Hematopoietic multipotent progenitor cell treated with erythropoietin and hydrocortisone succinate and interleukin-3 and kit ligand, for 17 days (in vitro differentiated cells): ENCODE results near the gene IFFO2.
"Not testable (repeated sequence)": the region's sequence is repeated elsewhere in the genome, so short reads cannot be mapped to it uniquely, and the experiment has no call there.

Experiments used
- DNase-seq: peaks from one replicate; pipeline ENCODE4 v3.0.0-alpha.2; 2015; ENCODE audit warnings: low spot score

IFFO2 gene

DNA sequence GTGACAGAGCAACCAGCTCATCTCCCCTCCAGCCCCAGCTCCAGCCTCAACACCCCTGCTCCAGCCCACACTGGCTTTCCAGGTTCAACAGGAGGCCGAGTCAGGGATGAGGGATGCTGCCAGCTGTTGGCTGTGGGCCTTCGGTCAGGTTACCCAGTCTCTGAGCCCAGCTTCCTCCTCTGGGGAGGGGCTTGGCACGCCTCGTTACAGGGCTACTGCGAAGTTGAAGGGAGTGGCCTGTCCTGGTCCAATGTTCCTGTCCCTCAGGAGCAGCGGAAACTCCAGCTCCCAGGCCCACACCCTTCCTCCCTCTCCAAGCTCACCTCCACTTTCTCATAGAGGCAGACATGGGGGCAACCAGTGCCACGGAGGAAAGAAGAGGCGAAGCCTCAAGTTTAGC is 81.9 kb downstream of the IFFO2 start:
- no peak for DNase-seq

DNA sequence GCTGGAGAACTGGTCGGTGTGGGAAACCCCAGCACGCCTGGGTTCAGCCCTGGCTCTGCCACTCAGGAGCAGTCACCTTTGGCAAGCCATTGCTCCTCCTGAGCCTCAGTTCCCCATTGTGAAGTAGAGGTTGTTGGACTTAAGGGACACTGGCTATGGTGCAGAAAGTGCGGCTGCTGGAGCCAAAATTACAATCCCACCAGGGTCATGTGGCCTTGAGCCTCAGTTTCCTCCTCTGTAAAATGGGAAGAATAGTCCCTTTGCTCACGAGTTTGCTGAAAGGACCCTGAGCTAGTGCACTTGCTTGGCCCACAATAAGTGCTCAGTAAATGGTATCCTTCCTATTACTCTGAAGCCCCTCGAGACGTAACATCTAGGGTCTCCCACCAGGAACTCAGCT is 82.4 kb downstream of the IFFO2 start:
- DNase-seq, result no peak

DNA sequence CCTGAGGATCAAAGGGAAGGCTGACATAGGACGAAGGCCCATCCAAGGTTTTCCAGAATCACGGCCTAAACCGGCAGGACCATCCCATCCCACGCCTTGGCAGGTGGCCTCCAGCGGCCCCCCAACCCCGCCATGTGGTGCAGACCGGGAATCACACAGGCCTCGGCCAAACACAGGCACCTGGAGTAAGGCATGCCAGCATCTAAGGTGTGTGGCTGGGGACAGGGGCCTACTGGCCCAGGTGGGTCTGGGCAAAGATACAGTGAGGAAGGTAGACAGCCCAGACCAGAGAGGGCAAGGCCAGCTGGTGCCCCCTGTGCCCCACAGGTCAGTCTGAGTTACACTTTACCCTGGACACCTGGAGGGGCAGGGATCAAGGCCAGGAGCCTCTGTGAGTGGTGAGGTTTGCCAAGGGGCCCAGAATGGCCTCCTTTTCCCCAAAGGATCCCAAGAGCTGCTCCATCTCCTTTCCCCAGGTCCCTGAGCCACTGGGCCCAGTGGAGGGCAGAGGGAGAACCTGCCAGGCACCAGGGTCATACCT is 84.3 kb downstream of the IFFO2 start:
- DNase-seq, result no peak

GRCh38 chr1:18871401-18872070 is 84.9 kb downstream of the IFFO2 start:
- no peak for DNase-seq

DNA sequence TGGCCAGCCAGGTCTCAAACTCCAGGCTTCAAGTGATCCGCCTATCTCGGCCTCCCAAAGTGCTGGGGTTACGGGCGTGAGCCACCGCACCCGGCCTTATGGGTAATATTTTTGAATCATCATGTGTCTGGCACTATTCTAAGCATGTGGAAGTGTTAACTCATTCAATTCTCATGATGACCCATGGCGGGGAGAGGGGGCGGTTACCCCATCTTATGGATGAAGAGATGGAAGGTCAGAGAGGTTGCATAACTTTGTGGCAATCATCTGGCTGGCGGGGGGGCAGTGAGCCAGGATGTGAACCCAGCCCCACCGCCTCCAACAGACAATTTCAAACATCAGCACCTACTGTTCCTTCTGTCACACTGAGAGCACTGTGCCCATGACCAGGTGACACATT is 85.5 kb downstream of the IFFO2 start:
- DNase-seq, result no peak

- DNase-seq, result not testable (repeated sequence)
Measured at GRCh38 chr1:18870595-18870865, 85.9 kb downstream of the IFFO2 start.

DNA sequence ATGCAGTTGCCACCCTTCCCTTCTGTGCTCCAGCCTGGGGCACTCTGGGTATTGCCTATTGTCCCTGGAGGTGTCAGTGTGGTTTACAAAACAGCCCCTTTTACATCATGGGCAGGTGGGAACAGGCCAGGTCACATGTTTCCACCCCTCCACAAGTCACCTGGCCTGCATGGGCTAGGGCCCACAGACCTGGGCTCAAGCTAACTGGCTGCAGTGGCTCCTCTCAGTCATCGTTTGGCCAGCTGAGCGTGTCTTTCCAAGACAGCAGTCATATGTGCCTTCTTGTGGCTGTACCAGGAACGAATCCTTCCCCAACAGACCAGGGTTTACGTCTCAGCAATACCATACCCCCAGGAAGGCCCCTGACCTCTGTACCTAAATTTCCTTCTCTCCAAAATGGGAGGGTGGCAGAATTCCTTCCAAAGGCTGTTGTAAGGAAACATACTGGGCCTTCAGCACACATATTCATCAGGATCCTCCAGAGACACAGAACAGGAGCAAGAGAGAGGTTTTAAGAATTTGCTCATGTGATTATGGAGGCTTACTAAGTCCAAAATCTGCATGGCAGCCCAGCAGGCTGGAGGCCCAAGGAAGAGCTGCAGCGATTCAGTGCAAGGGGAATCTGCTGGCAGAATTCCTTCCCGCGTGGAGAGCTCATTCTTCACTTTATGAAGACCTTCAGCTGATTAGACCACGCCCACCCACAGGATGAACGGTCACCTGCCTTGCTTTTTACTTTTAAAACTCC is 86.5 kb downstream of the IFFO2 start:
- DNase-seq, result no peak

GRCh38 chr1:18868801-18869424 is 87.6 kb downstream of the IFFO2 start:
- DNase-seq, result no peak

DNA sequence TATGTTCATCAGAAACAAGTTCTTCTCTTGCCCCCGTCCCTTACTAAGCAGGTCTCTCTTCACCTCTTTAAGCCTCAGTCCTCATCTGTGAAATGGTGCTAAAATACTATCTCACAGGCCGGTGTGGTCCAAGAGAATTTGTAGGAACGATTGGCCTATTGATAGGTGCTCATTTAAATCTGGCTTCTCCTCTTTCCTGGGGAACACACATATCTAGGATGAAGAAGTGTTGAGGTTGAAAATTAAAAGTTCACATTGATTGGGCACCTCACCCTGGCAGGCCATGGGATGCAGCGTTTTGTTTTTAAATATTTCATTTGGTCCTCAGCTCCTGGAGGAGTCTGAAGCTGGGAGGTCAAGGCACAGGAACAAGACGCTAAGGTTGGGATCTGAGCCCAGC is 88.1 kb downstream of the IFFO2 start:
- no peak for DNase-seq

GRCh38 chr1:18866846-18867245 is 89.6 kb downstream of the IFFO2 start:
- DNase-seq, result no peak

DNA sequence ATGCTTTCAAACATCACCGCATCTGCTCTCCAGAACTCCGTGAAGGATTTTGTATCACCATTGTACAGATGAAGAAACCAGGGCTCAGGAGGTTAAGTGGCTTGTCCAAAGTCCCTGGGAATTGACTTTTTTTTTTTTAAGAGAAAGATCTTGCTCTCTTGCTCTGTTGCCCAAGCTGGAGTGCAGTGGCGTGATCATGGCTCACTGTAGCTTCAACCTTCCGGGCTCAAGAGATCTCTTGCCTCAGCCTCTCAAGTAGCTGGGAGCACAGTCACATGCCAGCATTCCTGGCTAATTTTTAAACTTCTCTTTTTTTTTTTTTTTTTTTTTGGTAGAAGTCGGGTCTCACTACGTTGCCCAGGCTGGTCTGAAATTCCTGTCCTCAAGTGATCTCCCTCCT is 90.2 kb downstream of the IFFO2 start:
- no peak for DNase-seq

DNA sequence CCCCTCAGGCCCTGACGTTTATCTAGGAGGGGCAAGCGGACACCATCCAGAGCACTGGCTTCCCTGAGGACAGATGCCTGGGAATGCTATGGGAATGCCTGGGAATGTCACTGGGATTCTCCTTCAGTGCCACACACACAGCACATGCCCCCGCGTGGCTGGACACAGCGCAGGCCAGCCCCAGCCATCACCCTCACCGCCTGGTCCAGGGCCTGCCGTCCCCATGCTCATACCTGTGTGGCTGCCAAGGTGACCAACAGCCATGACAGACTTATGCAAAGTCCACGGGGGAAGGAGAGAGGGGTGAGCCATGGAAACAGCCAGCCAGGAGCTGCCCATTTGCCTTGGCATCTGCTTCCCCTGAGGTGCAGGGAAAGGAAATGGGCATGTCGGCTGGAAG is 91.3 kb downstream of the IFFO2 start:
- no peak for DNase-seq

GRCh38 chr1:18861590-18861989 is 94.9 kb downstream of the IFFO2 start:
- no peak for DNase-seq

- no peak for DNase-seq
Measured at GRCh38 chr1:18861082-18861481, 95.4 kb downstream of the IFFO2 start.

DNA sequence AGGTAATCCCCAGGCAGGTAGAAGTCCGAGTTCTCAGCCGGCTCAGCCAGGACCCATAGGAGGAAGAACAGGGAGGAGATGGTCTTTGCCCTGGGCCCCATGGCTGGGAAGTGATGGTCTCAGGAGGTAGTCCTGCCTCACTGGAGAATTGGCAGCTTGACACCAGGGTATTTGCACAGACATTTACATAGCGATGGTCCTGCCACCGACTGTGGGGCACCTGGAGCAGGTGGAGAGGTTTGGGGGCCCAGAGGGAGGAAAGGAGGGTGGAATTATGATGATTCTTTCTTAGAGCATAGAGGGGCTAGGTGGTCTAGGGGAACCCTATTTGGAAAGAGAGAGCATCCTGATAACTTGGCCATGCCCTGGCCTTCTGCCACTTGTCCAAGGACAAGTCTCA is 96.9 kb downstream of the IFFO2 start, which contains the start of gene TAS1R2:
Gene TAS1R2 (minus strand): TSS at position 101 of the 400 bp plus-strand sequence. CDS start 0 bp downstream, at position 101.
- DNase-seq, result no peak

DNA sequence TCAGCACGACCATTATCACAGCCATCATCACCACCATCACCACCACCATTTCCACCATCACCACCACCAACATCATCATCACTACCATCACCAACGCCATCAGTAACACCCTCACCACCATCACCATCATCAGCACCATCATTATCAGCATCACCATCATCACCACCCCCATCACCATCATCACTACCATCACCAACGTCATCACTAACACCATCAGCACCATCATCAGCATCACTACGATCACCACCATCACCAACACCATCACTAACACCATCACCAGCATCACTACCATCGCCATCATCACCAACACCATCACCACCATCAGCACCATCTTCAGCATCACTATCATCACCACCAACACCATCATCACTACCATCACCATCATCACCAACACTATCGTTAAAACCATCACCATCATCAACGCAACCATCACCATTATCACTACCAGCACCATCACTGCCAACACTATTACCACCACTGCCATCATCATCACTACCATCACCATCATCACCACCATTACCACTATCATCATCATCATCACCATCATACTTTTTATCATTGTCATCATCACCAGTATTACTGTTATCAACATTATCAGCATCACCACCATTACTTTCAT is 98.3 kb downstream of the IFFO2 start:
- no peak for DNase-seq

DNA sequence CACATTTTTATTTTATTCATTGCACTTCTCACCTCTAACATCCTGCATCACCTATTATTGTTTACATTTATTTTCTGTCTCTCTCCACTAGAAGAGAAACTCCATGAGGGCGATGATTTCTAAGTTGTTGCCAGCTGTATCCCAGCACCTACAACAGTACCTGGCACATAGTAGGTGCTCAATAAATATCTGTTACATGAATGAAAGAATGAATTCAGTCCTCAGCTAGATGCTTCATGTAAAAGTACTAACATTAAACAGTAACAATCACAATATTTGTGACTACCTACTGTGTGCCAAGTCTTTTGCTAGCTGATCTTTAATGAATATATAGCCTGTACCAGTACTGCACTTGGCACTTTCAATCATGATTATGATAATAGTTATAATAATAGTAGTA is 100.0 kb downstream of the IFFO2 start:
- DNase-seq, result no peak

DNA sequence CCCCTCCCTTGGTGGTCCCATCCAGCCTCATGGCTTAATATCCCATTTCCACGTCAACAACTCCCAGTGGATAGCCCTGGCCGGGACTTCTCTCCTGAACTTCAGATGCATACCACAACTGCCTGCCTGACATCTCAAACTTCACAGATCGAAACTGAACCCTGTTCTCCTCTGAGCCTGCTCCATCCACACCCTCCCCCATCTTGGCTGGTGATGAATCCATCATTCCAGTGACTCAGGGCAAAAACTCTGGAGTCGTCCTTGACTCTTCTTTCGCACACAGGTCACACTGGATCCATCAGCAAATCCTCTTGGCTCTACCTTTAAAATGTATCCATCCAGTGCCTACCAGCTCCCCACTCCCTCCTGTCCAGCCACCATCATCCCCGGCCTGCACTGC is 100.9 kb downstream of the IFFO2 start:
- DNase-seq, result no peak

DNA sequence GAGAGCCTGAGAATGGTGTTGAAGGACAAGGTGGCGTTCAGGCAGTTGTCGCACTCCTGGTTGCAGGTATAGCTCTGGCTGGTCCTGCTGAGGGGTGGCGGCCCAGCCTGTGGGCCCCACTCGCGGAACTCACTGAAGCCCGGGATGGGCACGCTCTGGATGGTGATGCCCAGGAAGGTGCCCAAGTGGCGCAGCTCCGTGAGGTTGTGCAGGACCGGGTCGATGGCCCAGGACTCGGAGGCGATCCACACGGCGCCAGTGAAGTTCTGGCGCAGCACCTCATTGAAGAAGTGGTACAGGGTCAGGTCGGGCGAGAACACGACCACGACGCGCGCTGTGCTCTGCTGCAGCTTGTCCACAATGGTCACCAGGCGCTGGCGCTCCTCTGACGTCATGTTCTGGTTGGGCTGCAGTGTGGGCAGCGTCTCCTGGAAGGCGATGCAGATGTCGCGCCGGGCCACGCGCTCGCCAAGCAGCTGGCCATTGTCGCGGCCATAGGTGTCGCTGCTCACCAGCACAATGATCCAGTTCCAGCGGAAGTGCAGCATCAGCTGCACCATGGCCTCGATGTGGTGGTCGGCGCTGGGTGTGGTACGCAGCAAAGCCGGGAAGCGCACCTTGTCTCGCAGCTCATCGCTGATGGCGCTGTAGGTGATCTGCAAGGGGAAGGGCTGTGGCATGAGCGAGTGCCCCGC is 102.0 kb downstream of the IFFO2 start:
- DNase-seq, result no peak
